ENCODE data around the gene TEX13C.

The TEX13C gene

DNA sequence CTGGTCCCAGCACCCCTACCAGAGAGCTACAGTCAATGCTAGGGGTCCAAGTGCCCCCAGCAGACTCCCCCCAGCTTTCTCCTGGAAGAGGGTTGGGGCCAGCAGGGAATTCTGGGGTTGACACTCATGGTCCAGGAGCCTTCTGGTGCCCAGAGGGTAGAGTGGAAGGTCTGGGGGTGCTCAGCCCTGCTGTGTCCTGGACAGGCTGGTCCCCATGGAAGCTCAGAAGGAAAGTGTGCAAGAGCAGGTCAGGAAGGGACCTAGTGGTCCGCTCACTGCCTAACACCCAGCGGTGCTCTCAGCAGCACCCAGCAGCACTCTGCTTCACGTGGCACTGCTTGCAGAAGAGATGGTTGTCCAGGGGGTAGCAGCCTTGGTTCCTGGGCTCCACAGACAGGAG, 6.9 kb downstream of the TEX13C start:
- Histone ChIP-seq H3K9me2 (replicated peaks; ENCODE audit: low read depth, low read length) (no peaks in the 10 kb centered on the region), H3K79me2 (ENCODE audit: insufficient read depth, low read length) (no peaks in the 10 kb centered on the region), H3K9ac (ENCODE audit: low read depth, low read length, poor library complexity, severe bottlenecking) (no peak overlapping the region), H3F3A (ENCODE audit: low read depth) (no peaks in the 10 kb centered on the region), H3K4me1 (ENCODE audit: insufficient read depth, low read length, poor library complexity, severe bottlenecking) (no peaks in the 10 kb centered on the region), H3K27me3 (ENCODE audit: insufficient read depth, low read length, poor library complexity, severe bottlenecking) (no peaks in the 10 kb centered on the region), H3K4me2 (ENCODE audit: low read depth, low read length, poor library complexity, severe bottlenecking) (no peak overlapping the region), H4K20me1 (ENCODE audit: insufficient read depth, low read length, poor library complexity, severe bottlenecking) (no peaks in the 10 kb centered on the region), H2AFZ (ENCODE audit: low read length) (no peak overlapping the region), H3K36me3 (ENCODE audit: insufficient read depth, low read length) (no peaks in the 10 kb centered on the region), H3K4me3 (ENCODE audit: low read length, poor library complexity, severe bottlenecking) (no peak overlapping the region), H3K9me3 (ENCODE audit: insufficient read depth, low read depth, low read length) (no peaks in the 10 kb centered on the region)
- no peak for TF ChIP-seq EZH2phosphoT487 (IDR thresholded peaks at IDR 0.05; ENCODE audit: borderline replicate concordance)
- TF ChIP-seq, protein P1, sequence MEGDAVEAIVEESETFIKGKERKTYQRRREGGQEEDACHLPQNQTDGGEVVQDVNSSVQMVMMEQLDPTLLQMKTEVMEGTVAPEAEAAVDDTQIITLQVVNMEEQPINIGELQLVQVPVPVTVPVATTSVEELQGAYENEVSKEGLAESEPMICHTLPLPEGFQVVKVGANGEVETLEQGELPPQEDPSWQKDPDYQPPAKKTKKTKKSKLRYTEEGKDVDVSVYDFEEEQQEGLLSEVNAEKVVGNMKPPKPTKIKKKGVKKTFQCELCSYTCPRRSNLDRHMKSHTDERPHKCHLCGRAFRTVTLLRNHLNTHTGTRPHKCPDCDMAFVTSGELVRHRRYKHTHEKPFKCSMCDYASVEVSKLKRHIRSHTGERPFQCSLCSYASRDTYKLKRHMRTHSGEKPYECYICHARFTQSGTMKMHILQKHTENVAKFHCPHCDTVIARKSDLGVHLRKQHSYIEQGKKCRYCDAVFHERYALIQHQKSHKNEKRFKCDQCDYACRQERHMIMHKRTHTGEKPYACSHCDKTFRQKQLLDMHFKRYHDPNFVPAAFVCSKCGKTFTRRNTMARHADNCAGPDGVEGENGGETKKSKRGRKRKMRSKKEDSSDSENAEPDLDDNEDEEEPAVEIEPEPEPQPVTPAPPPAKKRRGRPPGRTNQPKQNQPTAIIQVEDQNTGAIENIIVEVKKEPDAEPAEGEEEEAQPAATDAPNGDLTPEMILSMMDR (conservative IDR thresholded peaks at IDR 0.05; ENCODE audit: low read length): no peak

DNA sequence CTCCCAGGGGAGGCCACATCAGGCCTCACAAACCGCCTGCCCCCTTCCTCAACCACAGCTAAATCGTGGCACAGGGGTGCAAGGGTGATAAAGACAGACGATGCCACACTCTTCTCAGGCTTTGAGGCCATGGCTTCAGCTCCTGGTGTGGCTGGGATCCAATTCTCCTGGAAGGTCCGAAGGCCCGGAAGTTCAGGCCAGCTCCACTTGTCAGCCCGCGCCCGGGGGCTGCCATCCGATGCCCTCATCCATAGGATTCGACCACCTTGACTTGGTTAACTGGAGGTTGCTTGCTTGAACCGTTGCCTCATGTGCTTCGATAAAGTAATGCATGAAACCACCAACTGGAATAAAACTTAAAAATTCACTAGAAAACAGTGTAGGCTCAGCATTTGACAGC, 8.2 kb downstream of the TEX13C start:
- H3K9me2 ChIP-seq (replicated peaks; ENCODE audit: low read depth, low read length): no peaks in the 10 kb centered on the region

DNA sequence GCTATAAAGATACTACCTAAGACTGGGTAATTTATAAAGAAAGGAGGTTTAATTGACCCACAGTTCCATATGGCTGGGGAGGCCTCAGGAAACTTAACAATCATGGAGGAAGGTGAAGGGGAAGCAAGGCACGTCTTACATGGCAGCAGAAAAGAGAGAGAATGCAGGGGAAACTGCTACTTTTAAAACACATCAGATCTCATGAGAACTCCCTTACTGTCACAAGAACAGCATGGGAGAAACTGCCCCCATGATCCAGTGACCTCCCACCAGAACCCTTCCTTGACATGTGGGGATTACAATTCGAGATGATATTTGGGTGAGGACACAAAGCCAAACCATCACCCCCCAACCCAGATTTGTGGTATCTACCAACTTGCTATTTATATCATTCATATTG, 13.9 kb downstream of the TEX13C start:
- Histone ChIP-seq H3K9me2 (replicated peaks; ENCODE audit: low read depth, low read length) (no peaks in the 10 kb centered on the region), H3K36me3 (ENCODE audit: insufficient read depth, low read length) (no peaks in the 10 kb centered on the region), H3K4me1 (ENCODE audit: insufficient read depth, low read length, poor library complexity, severe bottlenecking) (no peaks in the 10 kb centered on the region), H3K9ac (ENCODE audit: low read depth, low read length, poor library complexity, severe bottlenecking) (no peak overlapping the region), H3F3A (ENCODE audit: low read depth) (no peaks in the 10 kb centered on the region), H3K79me2 (ENCODE audit: insufficient read depth, low read length) (no peaks in the 10 kb centered on the region), H2AFZ (ENCODE audit: low read length) (no peak overlapping the region), H3K4me2 (ENCODE audit: low read depth, low read length, poor library complexity, severe bottlenecking) (no peak overlapping the region), H4K20me1 (ENCODE audit: insufficient read depth, low read length, poor library complexity, severe bottlenecking) (no peaks in the 10 kb centered on the region), H3K9me3 (ENCODE audit: insufficient read depth, low read depth, low read length) (no peaks in the 10 kb centered on the region), H3K27me3 (ENCODE audit: insufficient read depth, low read length, poor library complexity, severe bottlenecking) (no peaks in the 10 kb centered on the region), H3K4me3 (ENCODE audit: low read length, poor library complexity, severe bottlenecking) (no peak overlapping the region)
- TF ChIP-seq, protein P1 (conservative IDR thresholded peaks at IDR 0.05; ENCODE audit: low read length): no peak
- no peak for TF ChIP-seq EZH2phosphoT487 (IDR thresholded peaks at IDR 0.05; ENCODE audit: borderline replicate concordance)

More for the DNA sequence above, 8.2 kb downstream of the TEX13C start:
- Histone ChIP-seq H4K20me1 (ENCODE audit: insufficient read depth, low read length, poor library complexity, severe bottlenecking) (no peaks in the 10 kb centered on the region), H3K4me2 (ENCODE audit: low read depth, low read length, poor library complexity, severe bottlenecking) (no peak overlapping the region), H3K27me3 (ENCODE audit: insufficient read depth, low read length, poor library complexity, severe bottlenecking) (no peaks in the 10 kb centered on the region), H3K4me1 (ENCODE audit: insufficient read depth, low read length, poor library complexity, severe bottlenecking) (no peaks in the 10 kb centered on the region), H3F3A (ENCODE audit: low read depth) (no peaks in the 10 kb centered on the region), H3K9ac (ENCODE audit: low read depth, low read length, poor library complexity, severe bottlenecking) (no peak overlapping the region), H3K79me2 (ENCODE audit: insufficient read depth, low read length) (no peaks in the 10 kb centered on the region), H3K36me3 (ENCODE audit: insufficient read depth, low read length) (no peaks in the 10 kb centered on the region), H2AFZ (ENCODE audit: low read length) (no peak overlapping the region), H3K9me3 (ENCODE audit: insufficient read depth, low read depth, low read length) (no peaks in the 10 kb centered on the region), H3K4me3 (ENCODE audit: low read length, poor library complexity, severe bottlenecking) (no peak overlapping the region)
- TF ChIP-seq, protein P1 (conservative IDR thresholded peaks at IDR 0.05; ENCODE audit: low read length): no peak
- TF ChIP-seq EZH2phosphoT487 (IDR thresholded peaks at IDR 0.05; ENCODE audit: borderline replicate concordance): no peak
